ENCODE measurements around the gene UBE2E2.

Gene UBE2E2

DNA sequence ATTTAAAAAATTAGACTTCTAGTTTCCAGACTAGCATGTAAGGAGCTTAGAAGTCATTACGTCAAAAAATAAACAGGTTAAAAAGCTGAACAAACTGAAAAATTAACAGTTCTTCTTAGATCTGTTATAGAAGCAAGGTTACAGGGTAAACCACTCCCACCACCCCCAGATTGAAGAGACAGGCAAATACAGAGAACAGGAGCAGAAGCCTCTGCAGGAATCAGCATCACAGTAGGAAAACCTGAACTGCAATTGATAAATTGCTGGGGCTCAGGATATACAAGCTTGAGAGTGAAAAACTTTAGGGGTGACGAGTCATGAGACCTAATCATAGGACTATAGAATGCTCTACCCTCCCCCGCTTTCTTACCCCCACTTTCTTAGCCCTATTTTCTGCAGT is 222.3 kb downstream of the UBE2E2 start:
- Mint-ChIP-seq H3K36me3 (ENCODE audit: low read depth) (peaks cover 6% of the 10 kb centered on the region), H3K27ac (no peak overlapping the region), H3K9me3 (peaks cover 10% of the 10 kb centered on the region), H3K27me3 (ENCODE audit: low read depth) (no peaks in the 10 kb centered on the region), H3K4me3 (no peak overlapping the region), H3K4me1 (peaks cover 13% of the 10 kb centered on the region)
- TF ChIP-seq, protein P1, sequence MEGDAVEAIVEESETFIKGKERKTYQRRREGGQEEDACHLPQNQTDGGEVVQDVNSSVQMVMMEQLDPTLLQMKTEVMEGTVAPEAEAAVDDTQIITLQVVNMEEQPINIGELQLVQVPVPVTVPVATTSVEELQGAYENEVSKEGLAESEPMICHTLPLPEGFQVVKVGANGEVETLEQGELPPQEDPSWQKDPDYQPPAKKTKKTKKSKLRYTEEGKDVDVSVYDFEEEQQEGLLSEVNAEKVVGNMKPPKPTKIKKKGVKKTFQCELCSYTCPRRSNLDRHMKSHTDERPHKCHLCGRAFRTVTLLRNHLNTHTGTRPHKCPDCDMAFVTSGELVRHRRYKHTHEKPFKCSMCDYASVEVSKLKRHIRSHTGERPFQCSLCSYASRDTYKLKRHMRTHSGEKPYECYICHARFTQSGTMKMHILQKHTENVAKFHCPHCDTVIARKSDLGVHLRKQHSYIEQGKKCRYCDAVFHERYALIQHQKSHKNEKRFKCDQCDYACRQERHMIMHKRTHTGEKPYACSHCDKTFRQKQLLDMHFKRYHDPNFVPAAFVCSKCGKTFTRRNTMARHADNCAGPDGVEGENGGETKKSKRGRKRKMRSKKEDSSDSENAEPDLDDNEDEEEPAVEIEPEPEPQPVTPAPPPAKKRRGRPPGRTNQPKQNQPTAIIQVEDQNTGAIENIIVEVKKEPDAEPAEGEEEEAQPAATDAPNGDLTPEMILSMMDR (IDR thresholded peaks at IDR 0.05; ENCODE audit: unreplicated experiment in 3 of 3), result no peak

DNA sequence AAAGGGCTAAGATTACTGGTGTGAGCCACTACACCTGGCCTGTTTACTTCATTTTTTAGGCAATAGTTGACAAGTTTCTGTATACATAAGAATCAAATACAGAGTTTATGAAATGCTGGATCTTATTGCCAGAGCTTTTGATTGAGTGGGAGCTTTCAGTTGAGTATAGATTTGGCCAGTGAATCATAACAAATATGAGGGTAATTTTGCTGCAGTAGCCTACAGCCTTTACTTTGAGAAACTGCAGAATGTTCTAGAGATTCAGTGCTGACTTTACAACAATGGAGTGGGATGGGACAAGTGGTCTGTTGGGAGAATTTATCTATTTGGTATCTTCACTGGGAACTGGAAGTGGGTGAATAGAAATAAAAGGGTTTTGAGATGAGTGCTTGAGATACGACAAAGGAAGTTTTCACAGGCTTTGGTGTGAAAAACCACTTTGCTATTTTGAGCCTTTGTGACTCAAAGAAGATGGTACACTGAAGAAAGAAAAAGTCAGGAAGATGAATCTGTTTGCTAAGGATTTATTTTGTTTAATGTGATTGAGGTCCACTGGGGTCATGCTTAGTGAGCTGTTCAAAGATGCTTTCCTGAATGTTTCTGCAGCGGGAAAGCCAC is 227.8 kb downstream of the UBE2E2 start:
- H3K36me3 Mint-ChIP-seq (ENCODE audit: low read depth), result peaks cover 3% of the 10 kb centered on the region
- H3K9me3 Mint-ChIP-seq, result peaks cover 6% of the 10 kb centered on the region
- no peak overlapping the region for H3K27ac Mint-ChIP-seq
- peaks cover 4% of the 10 kb centered on the region for H3K27me3 Mint-ChIP-seq (ENCODE audit: low read depth)
- H3K4me3 Mint-ChIP-seq, result no peak overlapping the region
- H3K4me1 Mint-ChIP-seq, result peaks cover 11% of the 10 kb centered on the region
- TF ChIP-seq, protein P1 (IDR thresholded peaks at IDR 0.05; ENCODE audit: unreplicated experiment in 3 of 3), result no peak

DNA sequence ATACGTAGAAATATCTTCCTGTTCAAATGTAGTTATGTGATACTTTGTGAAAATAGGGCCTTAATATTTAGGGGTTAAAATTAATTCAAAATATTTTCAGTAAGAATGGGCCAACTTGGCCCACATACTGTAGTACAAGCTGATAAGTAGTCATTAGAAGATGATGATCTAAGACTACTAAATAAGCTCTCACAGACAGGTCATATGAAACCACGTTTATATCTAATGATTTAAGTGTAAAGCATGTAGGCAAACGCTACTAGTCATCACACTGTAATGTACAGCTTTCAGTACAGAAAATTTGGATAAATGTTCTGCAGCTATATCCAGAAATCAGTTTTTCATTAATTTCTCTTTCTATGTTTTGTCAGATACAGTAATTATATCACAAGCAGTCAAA is 228.6 kb downstream of the UBE2E2 start:
- peaks cover 16% of the 10 kb centered on the region for H3K4me1 Mint-ChIP-seq
- H3K27me3 Mint-ChIP-seq (ENCODE audit: low read depth), result peaks cover 4% of the 10 kb centered on the region
- TF ChIP-seq, protein P1 (IDR thresholded peaks at IDR 0.05; ENCODE audit: unreplicated experiment in 3 of 3), result no peak
- H3K9me3 Mint-ChIP-seq, result no peaks in the 10 kb centered on the region
- H3K27ac Mint-ChIP-seq, result no peak overlapping the region
- no peaks in the 10 kb centered on the region for H3K36me3 Mint-ChIP-seq (ENCODE audit: low read depth)
- H3K4me3 Mint-ChIP-seq, result no peak overlapping the region

DNA sequence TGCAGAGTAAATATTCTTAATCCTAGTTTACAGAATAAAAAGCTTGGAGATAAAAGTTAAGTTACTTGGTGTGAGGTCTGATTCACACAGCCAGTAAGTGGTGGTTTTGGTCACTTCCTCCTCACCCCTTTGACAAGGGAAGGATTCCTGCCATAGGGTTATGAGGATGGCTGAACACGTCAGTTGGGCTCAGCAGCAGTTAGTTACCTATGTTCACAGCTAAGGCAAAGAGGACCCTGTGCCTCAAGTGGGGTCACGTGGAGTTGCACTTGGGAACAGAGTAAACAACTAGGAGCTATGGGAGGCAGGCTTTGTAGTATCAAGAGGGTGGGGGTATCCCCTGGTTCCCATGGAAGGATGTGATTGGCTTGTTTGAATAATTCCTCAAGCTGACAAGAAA is 232.2 kb downstream of the UBE2E2 start:
- Mint-ChIP-seq H3K9me3 (no peaks in the 10 kb centered on the region), H3K27ac (no peak overlapping the region), H3K4me1 (peaks cover 35% of the 10 kb centered on the region), H3K36me3 (ENCODE audit: low read depth) (no peaks in the 10 kb centered on the region), H3K27me3 (ENCODE audit: low read depth) (peaks cover 4% of the 10 kb centered on the region), H3K4me3 (no peak overlapping the region)
- TF ChIP-seq, protein P1 (IDR thresholded peaks at IDR 0.05; ENCODE audit: unreplicated experiment in 3 of 3), result no peak

DNA sequence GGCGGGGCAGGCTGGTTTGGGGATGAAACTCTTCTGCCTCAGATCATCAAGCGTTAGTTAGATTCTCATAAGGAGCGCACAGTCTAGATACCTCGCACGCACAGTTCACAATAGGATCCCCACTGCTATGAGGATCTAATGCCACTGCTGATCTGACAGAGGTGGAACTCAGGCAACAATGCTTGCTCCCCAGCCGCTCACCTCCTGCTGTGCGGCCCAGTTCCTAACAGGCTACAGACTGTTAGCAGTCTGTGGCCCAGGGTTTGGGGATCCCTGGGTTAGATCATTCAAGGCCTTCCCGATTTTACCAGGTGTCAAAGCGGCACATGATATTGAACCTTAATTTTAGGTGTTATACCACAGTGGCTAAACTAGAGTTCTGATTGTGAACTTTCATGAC is 232.8 kb downstream of the UBE2E2 start:
- Mint-ChIP-seq H3K27ac (no peak overlapping the region), H3K36me3 (ENCODE audit: low read depth) (no peaks in the 10 kb centered on the region), H3K4me3 (no peak overlapping the region), H3K9me3 (no peaks in the 10 kb centered on the region), H3K27me3 (ENCODE audit: low read depth) (peaks cover 4% of the 10 kb centered on the region), H3K4me1 (peaks cover 32% of the 10 kb centered on the region)
- TF ChIP-seq, protein P1 (IDR thresholded peaks at IDR 0.05; ENCODE audit: unreplicated experiment in 3 of 3), result no peak

DNA sequence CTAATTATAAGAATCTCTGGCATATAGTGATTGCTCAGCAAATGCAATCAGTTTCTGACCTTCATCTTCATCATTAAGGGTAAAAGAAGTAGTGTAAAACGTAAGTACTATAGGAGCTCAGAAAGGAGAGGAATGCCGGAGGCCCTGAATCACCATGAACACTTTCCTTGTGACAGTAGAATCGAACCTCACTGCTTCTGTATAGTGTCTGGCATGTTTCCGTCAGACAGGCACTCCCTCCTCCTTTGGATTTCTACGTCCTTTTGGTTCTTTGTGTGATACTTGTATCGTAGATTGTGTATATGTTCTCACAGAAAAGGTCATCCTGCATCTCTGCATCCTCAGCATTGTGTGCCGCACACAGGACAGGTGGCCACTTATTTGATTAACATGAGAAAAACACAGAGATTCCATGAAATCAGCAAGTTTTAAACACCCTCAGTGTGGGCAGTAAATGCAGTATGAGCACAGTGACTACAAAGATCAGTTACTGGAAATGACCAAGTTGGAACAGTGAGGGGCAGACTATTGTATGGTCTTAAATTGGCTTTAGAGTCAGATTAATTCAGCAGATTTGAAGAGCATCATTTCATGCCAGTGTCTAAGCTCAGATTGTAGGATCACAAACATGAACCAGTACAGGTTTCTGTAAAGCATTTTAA is 234.5 kb downstream of the UBE2E2 start:
- TF ChIP-seq, protein P1 (IDR thresholded peaks at IDR 0.05; ENCODE audit: unreplicated experiment in 3 of 3), result no peak
- Mint-ChIP-seq H3K27me3 (ENCODE audit: low read depth) (peaks cover 4% of the 10 kb centered on the region), H3K27ac (no peak overlapping the region), H3K4me1 (peaks cover 27% of the 10 kb centered on the region), H3K4me3 (no peak overlapping the region), H3K36me3 (ENCODE audit: low read depth) (no peaks in the 10 kb centered on the region), H3K9me3 (no peaks in the 10 kb centered on the region)
